IPS DF 6.9 (cell line): ENCODE measurements around the gene TXNDC16.

ENCODE experiments used
- DNase-seq: peaks from one replicate; pipeline ENCODE4 v3.0.0-alpha.2; 2013; ENCODE audit warnings: low read depth, low spot score
- H3K27ac ChIP-seq: one replicate; pipeline ENCODE4 v1.5.1; 2013; ENCODE audit warnings: low read length, control low read depth
- H3K27me3 ChIP-seq: 2 replicates; pipeline ENCODE4 v1.6.1; 2013; ENCODE audit warnings: mild to moderate bottlenecking, low read length; ENCODE audit not compliant: control insufficient read depth, insufficient read depth
- H3K36me3 ChIP-seq: 2 replicates; pipeline ENCODE4 v1.6.1; 2013; ENCODE audit warnings: low read length; ENCODE audit not compliant: control insufficient read depth, insufficient read depth
- H3K4me1 ChIP-seq: 2 replicates; pipeline ENCODE4 v1.6.1; 2013; ENCODE audit warnings: low read length; ENCODE audit not compliant: control insufficient read depth, insufficient read depth
- H3K4me3 ChIP-seq: 2 replicates; pipeline ENCODE4 v1.5.1; 2013; ENCODE audit warnings: mild to moderate bottlenecking, low read length
- H3K9me3 ChIP-seq: 2 replicates; pipeline ENCODE4 v1.6.1; 2013; ENCODE audit warnings: low read length, inconsistent platforms; ENCODE audit not compliant: control insufficient read depth, insufficient read depth
- WGBS: extraction: QIAGEN DNeasy Blood & Tissue Kit; methylation state at CpG from one replicate; pipeline ENCODE4 v1.1.7; 2013; ENCODE audit warnings: mixed read lengths, missing lambda C conversion rate; ENCODE audit not compliant: insufficient read length, insufficient coverage; 5-methylcytosine and 5-hydroxymethylcytosine counted together

Gene TXNDC16

DNA sequence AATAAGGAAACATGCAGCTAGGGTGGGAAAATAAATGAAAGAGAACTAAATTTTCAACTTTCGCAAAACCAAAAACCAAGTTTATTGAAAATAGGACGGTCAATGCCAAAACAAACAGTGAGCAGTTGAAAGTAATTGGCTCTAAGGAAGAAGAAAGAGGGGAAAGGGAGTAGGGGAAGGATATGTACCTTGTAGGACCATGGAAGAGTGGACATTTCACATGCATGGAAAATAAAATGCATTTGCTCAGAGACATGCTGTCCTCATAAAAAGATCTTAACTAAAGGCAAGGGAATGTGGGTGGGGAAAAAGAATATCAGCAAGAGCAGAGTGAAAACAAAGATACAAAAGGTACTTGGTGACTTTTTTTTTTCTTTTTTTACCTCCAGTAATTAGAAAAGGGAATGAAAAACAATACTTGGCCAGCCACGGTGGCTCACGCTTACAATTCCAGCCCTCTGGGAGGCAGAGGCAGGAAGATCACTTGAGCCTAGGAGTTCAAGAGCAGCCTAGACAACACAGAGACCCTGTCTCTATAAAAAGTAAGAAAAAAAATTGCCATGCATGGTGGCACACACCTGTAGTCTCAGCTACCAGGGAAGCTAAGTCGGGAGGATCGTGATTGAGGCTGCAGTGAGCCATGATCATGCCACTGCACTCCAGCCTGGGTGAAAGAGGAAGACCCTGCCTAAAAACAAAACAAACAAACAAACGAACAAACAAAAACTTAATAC, 6.6 kb downstream of the TXNDC16 start:
- Histone ChIP-seq H3K9me3 (no peaks in the 10 kb centered on the region), H3K4me3 (no peak overlapping the region), H3K27ac (no peak overlapping the region), H3K27me3 (no peaks in the 10 kb centered on the region), H3K36me3 (no peaks in the 10 kb centered on the region; the same call in 1 of the 2 replicates), H3K4me1 (no peaks in the 10 kb centered on the region)
- WGBS: no CpG with 5 or more reads among the region's 7 CpGs
- DNase-seq: no peak

DNA sequence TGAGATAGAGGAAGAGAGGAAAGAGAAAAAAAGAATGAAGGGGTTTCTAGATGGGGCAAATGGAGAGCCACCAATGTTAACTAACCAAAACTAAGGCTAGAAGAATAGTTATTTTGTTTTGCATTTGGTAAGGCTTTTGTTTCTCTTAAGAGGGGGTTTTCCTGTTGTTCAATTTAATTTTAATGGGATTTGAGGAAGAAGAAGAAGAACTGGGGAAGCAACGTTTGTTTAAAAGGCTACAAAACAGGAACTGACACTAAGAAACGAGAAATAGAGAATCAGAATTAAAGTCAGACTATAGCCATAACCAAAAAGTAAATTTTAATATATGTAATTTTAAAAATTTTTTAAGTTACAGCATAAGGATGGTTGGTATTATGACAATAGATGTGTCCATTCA, 13.7 kb downstream of the TXNDC16 start:
- Histone ChIP-seq H3K4me1 (no peaks in the 10 kb centered on the region), H3K27ac (no peak overlapping the region), H3K27me3 (no peaks in the 10 kb centered on the region), H3K36me3 (no peaks in the 10 kb centered on the region), H3K9me3 (no peaks in the 10 kb centered on the region), H3K4me3 (no peak overlapping the region)
- DNase-seq: no peak
- WGBS: no CpG with 5 or more reads among the region's 2 CpGs

DNA sequence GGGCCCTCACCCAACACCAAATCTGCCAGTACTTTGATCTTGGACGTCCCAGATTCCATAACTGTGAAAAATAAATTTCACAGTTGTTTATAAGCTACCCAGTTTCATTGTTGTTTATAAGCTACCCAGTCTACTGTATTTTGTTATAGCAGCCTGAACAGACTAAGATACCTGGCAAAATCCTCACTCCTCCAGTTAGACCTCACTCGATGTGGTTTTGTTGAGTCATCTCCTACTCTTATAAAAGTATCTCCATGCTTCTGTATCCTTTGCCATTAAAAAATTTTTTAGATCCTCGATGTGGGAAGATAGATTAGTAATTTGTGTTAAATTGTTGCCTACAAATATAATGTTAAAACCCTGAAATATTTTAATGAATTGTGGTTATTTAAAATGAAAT, 16.0 kb downstream of the TXNDC16 start:
- Histone ChIP-seq H3K4me3 (no peak overlapping the region), H3K27ac (no peak overlapping the region), H3K9me3 (no peaks in the 10 kb centered on the region), H3K36me3 (no peaks in the 10 kb centered on the region), H3K27me3 (no peaks in the 10 kb centered on the region), H3K4me1 (no peaks in the 10 kb centered on the region)
- WGBS: 100% methylated on average over 1 of the region's 3 CpGs
- no peak for DNase-seq

DNA sequence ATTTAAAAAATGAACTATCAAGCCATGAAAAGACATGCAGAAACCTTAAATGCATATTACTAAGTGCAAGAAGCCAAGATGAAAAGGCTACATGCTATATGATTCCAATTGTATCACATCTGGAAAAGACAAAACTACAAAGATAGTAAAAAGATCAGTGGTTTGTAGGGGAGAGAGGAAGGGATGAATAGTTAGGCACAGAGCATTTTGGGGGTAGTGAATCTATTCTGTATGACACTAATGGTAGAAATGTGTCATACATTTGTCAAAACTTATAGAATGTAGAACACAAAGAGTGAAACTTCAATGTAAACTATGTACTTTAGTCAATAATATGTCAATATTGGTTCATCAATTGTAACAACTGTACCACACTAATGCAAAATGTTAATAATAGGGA, 20.8 kb downstream of the TXNDC16 start:
- no peaks in the 10 kb centered on the region for H3K4me1 ChIP-seq
- no peak overlapping the region for H3K4me3 ChIP-seq
- no peaks in the 10 kb centered on the region for H3K36me3 ChIP-seq
- H3K27ac ChIP-seq: no peak overlapping the region
- H3K27me3 ChIP-seq: no peaks in the 10 kb centered on the region
- no peaks in the 10 kb centered on the region for H3K9me3 ChIP-seq
- no peak for DNase-seq

DNA sequence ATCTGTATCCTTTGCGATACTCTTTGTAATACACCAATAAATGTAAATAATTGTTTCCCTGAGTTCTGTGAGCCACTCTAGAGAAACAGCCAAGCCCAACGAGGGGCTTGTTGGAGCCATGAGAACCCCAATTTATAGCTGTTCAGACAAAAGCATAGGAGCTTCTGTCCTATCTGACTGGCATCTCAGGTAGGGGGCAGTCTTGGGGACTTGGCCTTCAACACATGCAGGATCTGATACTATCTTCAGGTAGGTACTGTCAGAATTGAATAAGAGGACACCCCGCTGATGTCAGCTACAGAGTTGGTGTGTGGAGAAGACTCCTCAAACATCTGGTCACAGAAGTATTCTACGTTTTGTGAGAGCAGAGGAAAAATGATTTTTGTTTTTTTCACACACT, 25.3 kb downstream of the TXNDC16 start:
- H3K36me3 ChIP-seq: no peaks in the 10 kb centered on the region
- H3K4me1 ChIP-seq: no peaks in the 10 kb centered on the region
- DNase-seq: no peak
- H3K4me3 ChIP-seq: no peak overlapping the region
- H3K9me3 ChIP-seq: no peaks in the 10 kb centered on the region
- H3K27me3 ChIP-seq: no peaks in the 10 kb centered on the region
- WGBS: no CpG with 5 or more reads among the region's 4 CpGs
- H3K27ac ChIP-seq: no peak overlapping the region

DNA sequence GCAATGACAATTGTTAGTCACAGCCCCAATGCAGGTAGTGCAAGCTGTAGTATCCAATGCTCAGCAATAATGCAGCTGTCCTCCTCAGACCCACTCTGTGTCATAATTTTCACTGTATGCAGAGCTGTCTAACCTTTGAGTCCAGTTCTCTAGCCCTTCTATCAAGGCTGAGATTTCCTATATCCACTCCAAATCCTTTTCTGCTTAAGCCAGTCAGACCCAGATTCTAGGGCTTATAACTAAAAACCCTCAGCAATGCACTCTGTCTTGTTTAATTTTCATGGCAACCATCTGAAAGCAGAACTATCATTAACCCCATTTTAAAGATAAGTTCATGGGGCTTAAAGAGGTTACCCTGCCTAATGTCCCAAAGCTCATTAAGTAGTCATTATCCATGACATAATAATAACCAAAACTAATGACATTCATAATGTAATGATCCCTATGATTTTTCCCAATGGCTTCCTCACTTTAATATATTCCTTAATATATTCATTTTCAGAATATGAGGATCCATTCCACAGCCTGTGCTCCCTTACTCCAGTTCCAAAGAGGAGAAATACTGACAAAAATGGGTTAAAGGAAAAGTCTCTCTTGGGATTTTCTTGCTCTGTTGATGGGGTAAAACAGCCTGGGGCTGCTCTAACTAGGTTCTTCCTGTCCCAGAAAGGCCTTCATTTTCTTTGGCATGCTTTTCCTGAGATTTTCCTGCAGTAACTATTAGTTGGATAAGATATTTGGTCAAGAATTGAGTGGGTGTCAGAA, 29.5 kb downstream of the TXNDC16 start:
- H3K27me3 ChIP-seq: no peaks in the 10 kb centered on the region
- no peak overlapping the region for H3K4me3 ChIP-seq
- H3K9me3 ChIP-seq: no peaks in the 10 kb centered on the region
- H3K4me1 ChIP-seq: no peaks in the 10 kb centered on the region
- no peaks in the 10 kb centered on the region for H3K36me3 ChIP-seq
- DNase-seq: no peak
- no peak overlapping the region for H3K27ac ChIP-seq

DNA sequence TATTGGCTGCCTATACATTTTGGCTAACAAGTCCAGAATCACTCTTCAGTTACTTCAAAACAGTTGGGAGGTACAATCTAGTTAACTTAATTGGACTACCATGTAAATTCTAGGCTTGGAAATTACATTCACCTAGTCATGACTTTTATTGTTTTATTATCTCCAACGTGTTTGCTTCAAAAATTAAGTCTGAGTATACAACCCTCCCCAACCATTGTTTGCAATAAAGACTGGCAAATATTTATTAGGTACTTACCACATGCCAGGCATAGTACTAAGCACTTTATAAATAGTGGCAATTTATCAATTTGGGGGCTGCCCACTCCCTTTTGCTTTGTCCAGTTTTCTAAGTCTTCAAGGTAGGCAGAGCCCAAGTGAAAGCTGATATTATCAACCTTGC, 30.3 kb downstream of the TXNDC16 start:
- H3K4me1 ChIP-seq: no peaks in the 10 kb centered on the region
- no CpG with 5 or more reads among the region's 1 CpG for WGBS
- H3K4me3 ChIP-seq: no peak overlapping the region
- DNase-seq: no peak
- H3K36me3 ChIP-seq: no peaks in the 10 kb centered on the region
- no peaks in the 10 kb centered on the region for H3K27me3 ChIP-seq
- no peaks in the 10 kb centered on the region for H3K9me3 ChIP-seq
- H3K27ac ChIP-seq: no peak overlapping the region

DNA sequence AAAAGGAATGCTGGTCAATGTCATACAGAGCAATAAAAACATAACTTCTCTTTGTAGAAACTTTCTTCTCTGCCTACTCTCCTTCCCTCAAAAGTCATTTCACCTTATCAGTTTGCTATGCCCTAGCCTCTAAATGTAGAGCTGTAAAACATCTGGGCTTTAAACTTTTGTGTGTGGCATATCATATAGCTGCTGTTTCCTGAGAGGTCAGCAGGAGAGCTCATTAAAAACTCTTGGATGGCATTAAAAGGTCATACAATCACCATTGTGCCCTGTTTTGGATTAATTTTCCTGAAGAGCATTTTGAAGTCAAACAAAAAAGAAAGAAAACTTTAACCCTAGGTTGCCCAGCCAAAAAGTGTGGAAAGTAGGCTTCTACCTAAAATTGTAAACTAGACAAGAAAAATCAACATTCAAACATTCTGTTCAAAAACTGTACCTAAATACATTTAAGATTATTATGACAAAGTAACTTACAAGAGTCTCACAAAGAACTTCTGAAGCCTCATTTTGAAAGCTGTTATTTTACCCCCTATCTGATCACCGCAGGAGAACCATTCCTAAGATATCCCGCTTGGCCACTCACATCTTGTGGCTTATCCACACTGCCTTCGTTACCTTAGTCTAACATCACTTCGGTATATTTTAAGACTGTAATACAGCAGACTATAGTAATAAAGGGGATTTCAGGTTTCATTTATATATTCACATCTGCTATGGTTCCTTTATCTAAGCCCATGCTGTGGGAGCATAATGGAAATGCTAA, 38.1 kb downstream of the TXNDC16 start:
- Histone ChIP-seq H3K27me3 (no peaks in the 10 kb centered on the region), H3K9me3 (no peaks in the 10 kb centered on the region), H3K4me3 (no peak overlapping the region), H3K4me1 (no peaks in the 10 kb centered on the region), H3K27ac (no peak overlapping the region), H3K36me3 (no peaks in the 10 kb centered on the region)
- no peak for DNase-seq
- WGBS: no CpG with 5 or more reads among the region's 4 CpGs

DNA sequence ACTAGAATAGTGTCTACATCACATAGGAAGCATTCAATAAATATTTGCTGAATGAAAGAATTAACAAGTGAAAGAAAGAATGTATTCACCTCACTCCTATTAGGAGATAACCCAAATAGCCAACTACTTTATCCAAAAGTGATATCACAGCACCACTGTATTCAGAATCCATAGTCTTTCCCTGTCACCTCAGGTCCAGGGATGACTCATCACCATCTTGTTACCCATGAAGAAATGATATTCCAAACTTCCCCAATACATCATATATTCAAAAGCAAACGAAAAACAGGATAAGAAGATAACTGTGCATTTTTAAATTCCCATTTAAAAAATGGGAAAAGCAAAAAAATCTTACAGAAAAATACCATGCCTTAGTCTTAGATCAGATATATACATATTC, 39.1 kb downstream of the TXNDC16 start:
- no peaks in the 10 kb centered on the region for H3K36me3 ChIP-seq
- H3K4me1 ChIP-seq: no peaks in the 10 kb centered on the region
- no peak for DNase-seq
- H3K27me3 ChIP-seq: no peaks in the 10 kb centered on the region
- no CpG with 5 or more reads among the region's 1 CpG for WGBS
- H3K4me3 ChIP-seq: no peak overlapping the region
- H3K9me3 ChIP-seq: no peaks in the 10 kb centered on the region
- no peak overlapping the region for H3K27ac ChIP-seq

DNA sequence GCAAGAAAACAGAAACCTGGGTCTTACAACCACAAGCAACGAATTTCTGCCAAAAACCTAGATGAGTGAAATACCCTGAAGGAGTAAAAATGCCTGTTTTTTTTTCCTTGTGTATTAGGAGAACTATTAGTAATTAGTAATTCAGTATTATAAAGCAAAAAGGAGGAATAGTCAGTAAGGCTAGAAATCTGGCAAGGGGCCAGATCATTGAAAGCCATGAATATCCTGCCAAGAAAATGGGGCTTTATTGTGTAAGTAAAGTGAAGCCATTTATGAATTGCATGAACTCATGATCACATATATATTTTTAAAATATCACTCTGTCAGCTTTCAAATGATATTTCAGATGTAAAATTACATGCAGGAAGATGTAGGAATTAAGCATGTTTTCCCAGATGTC, 57.9 kb downstream of the TXNDC16 start:
- Histone ChIP-seq H3K27me3 (no peaks in the 10 kb centered on the region), H3K27ac (no peak overlapping the region), H3K36me3 (no peaks in the 10 kb centered on the region), H3K4me3 (no peak overlapping the region), H3K9me3 (no peaks in the 10 kb centered on the region), H3K4me1 (no peaks in the 10 kb centered on the region)
- no peak for DNase-seq
- no CpG with 5 or more reads among the region's 1 CpG for whole genome bisulfite sequencing
